Glutamatergic neuron (in vitro differentiated cells): ENCODE measurements around the gene NR4A1. TPM values are rescaled to one million over a fixed set of nuclear protein-coding genes. Genes with fewer than 3 reads are reported as not detected.
"Not testable (repeated sequence)": the region's sequence is repeated elsewhere in the genome, so short reads cannot be mapped to it uniquely, and the experiment has no call there.

ENCODE experiments used
- DNase-seq: peaks from one replicate; pipeline ENCODE4 v3.0.0; 2022
- H3K27ac Mint-ChIP-seq: one replicate; pipeline ENCODE4 v1.8.0; 2020; ENCODE audit warnings: mild to moderate bottlenecking, mixed read lengths, inconsistent platforms; ENCODE audit not compliant: unreplicated experiment
- H3K27me3 Mint-ChIP-seq: one replicate; pipeline ENCODE4 v1.8.0; 2020; ENCODE audit warnings: mild to moderate bottlenecking, moderate library complexity, mixed read lengths, inconsistent platforms; ENCODE audit not compliant: unreplicated experiment
- H3K36me3 Mint-ChIP-seq: one replicate; pipeline ENCODE4 v1.8.0; 2020; ENCODE audit warnings: mild to moderate bottlenecking, mixed read lengths, inconsistent platforms; ENCODE audit not compliant: unreplicated experiment
- H3K4me1 Mint-ChIP-seq: one replicate; pipeline ENCODE4 v1.8.0; 2020; ENCODE audit warnings: mild to moderate bottlenecking, low read depth, mixed read lengths, inconsistent platforms; ENCODE audit not compliant: unreplicated experiment
- H3K4me3 Mint-ChIP-seq: one replicate; pipeline ENCODE4 v1.8.0; 2020; ENCODE audit warnings: mild to moderate bottlenecking, mixed read lengths, inconsistent platforms; ENCODE audit not compliant: unreplicated experiment
- H3K9me3 Mint-ChIP-seq: one replicate; pipeline ENCODE4 v1.8.0; 2020; ENCODE audit warnings: mild to moderate bottlenecking, moderate library complexity, mixed read lengths, inconsistent platforms; ENCODE audit not compliant: unreplicated experiment
- CTCF ChIP-seq: fragments of 200-600 bp; sonication (generic); IDR thresholded peaks from one replicate; pipeline ENCODE4 v1.5.0; 2021; ENCODE audit not compliant: partially characterized antibody, unreplicated experiment
- total RNA-seq: library from RNA; stranded (reverse); fragmentation: NEBNext Ultra II Directional; extraction: Animal tissue kit (Norgen Biotek cat#: 25700); gene quantifications from one replicate; pipeline ENCODE4 v1.2.1, GENCODE V29; 2021; ENCODE audit not compliant: unreplicated experiment

Gene NR4A1
- total RNA-seq, 1 donor from 2014 or later: 8.5 TPM

DNA sequence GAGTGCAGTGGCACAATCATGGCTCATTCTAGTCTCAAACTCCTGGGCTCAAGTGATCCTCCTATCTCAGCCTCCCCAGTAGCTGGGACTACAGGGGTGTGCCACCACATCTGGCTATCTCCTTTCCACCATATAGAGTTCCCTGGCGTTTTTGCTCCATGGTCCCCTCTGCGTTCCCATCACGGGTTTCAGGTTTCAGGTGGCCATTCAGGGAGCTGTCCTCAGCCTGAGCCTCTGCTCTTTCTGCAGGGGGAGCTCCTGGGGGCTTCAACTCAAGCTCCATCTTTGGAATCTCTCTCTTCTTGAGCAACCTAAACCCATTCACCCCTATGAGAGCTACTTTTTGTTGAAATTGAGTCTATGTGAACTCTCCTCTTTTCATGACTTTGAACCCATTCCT lies 39.8 kb downstream of the NR4A1 start:
- Mint-ChIP-seq H3K36me3 (peaks cover 4% of the 10 kb centered on the region), H3K27ac (no peak overlapping the region), H3K4me1 (peaks cover 14% of the 10 kb centered on the region), H3K4me3 (no peak overlapping the region), H3K27me3 (peaks cover 7% of the 10 kb centered on the region), H3K9me3 (no peaks in the 10 kb centered on the region)
- no peak for TF ChIP-seq CTCF
- DNase-seq: no peak

GRCh38 chr12:52091869-52092268 lies 40.6 kb downstream of the NR4A1 start:
- Mint-ChIP-seq H3K27me3 (peaks cover 7% of the 10 kb centered on the region), H3K4me1 (peaks cover 14% of the 10 kb centered on the region), H3K4me3 (no peak overlapping the region), H3K36me3 (peaks cover 4% of the 10 kb centered on the region), H3K9me3 (no peaks in the 10 kb centered on the region), H3K27ac (no peak overlapping the region)
- TF ChIP-seq CTCF: no peak
- DNase-seq: no peak

GRCh38 chr12:52093346-52093745 lies 42.1 kb downstream of the NR4A1 start:
- Mint-ChIP-seq H3K27ac (no peak overlapping the region), H3K36me3 (peaks cover 4% of the 10 kb centered on the region), H3K4me3 (no peak overlapping the region), H3K9me3 (no peaks in the 10 kb centered on the region), H3K27me3 (peaks cover 6% of the 10 kb centered on the region), H3K4me1 (peaks cover 6% of the 10 kb centered on the region)
- TF ChIP-seq CTCF: no peak
- DNase-seq: no peak

DNA sequence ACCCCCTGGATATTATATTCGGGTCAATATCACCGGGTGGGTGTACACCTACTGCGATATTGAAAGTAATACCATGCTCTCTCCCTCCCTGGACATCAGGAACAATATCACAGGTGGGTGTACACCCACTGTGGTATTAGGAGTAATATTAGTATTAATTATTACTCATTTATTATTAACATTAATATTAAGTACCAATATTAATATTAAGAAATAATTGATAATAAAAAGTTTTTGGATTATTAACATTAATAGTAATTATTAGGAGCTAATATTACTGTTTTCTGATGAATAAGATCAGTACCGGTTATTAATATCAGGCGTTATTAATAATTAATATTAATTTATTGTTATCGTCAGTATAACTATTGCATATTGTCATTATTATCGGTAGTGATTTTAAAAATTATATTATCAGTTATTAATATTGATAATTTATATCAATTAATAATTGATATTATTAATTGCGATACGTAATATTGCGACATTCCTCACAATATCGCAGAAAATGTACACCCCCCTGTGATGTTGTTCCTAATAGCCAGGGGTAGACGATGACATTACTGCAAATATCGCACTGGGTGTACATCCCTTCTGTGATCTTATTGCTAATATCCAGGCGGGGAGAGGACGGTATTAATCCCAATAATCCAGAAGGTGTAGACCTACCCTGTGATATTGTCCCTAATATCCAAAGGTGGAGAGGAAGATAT lies 45.2 kb downstream of the NR4A1 start:
- no peak for DNase-seq
- TF ChIP-seq CTCF: no peak
- Mint-ChIP-seq H3K27ac (no peak overlapping the region), H3K36me3 (peaks cover 4% of the 10 kb centered on the region), H3K4me1 (no peaks in the 10 kb centered on the region), H3K9me3 (no peaks in the 10 kb centered on the region), H3K27me3 (peaks cover 8% of the 10 kb centered on the region), H3K4me3 (no peak overlapping the region)

DNA sequence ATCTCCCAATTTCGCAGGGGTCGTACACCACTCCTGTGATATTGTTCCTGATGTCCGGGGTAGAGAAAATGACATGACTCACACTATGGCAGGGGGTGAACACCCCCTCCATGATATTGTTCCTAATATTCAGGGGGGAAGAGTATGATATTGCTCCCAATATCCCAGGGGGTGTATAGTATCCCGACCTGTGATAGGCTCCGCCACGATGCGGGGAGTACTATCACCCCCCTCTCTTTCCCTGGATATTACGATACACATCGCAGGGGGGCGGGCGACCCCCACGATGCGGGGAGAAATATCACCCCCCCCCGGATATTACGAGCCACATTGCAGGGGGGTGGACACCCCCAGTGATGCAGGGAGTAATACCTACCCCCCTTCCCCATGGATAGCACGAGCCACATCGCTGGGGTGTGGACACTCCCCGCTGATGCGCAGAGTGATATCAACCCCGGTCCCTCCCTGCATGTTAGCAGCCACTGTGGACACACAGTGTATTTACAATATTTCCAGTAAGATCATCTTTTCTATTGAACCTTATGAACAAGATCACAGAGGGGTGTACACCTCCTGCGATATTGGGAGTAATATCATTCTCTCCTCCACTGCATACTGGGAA lies 45.9 kb downstream of the NR4A1 start:
- no peak for DNase-seq
- Mint-ChIP-seq H3K9me3 (no peaks in the 10 kb centered on the region), H3K36me3 (peaks cover 4% of the 10 kb centered on the region), H3K27me3 (peaks cover 6% of the 10 kb centered on the region), H3K4me3 (no peak overlapping the region), H3K4me1 (no peaks in the 10 kb centered on the region), H3K27ac (no peak overlapping the region)
- TF ChIP-seq CTCF: no peak

- not testable (repeated sequence) for H3K27ac Mint-ChIP-seq, H3K4me1 Mint-ChIP-seq, H3K27me3 Mint-ChIP-seq, H3K4me3 Mint-ChIP-seq, H3K36me3 Mint-ChIP-seq, H3K9me3 Mint-ChIP-seq, DNase-seq
Measured at GRCh38 chr12:52104431-52105089, 53.3 kb downstream of the NR4A1 start.
